Endometrial microvascular endothelial cells (primary cell): ENCODE measurements around the gene RPE65. TPM values are rescaled to one million over a fixed set of nuclear protein-coding genes. Genes with fewer than 3 reads are reported as not detected.
"Not testable (repeated sequence)": the region's sequence is repeated elsewhere in the genome, so short reads cannot be mapped to it uniquely, and the experiment has no call there.

Experiments
- in situ Hi-C: cut with HindIII; loops from 2 replicates; pipeline ENCODE4 v1.10.0; 2017; ENCODE audit warnings: low sequenced_read_pairs, low pct_unique_long_range_greater_than_20kb; ENCODE audit errors: inconsistent ontology term
- total RNA-seq: library from RNA; depleted of rRNA; stranded (reverse); fragments of >200 nt; gene quantifications from one replicate; pipeline ENCODE4 v1.2.3, GENCODE V29; 2015; ENCODE audit errors: inconsistent ontology term

RPE65 gene
- total RNA-seq: not detected

- in situ Hi-C loops: no loop called here
These were observed at the start of gene RPE65 for GRCh38 chr1:68449901-68450300. TSS of gene RPE65 (minus strand) at chr1:68449954. CDS start at chr1:68449905, 49 bp downstream.

- in situ Hi-C loops: no loop called here
These were observed 47.6 kb upstream of the RPE65 start for GRCh38 chr1:68497358-68497698.

- in situ Hi-C loops: no loop called here
These were observed 47.1 kb upstream of the RPE65 start, which contains the start of gene DEPDC1 for GRCh38 chr1:68496680-68497357. TSS of gene DEPDC1 (minus strand) at chr1:68497082. CDS start at chr1:68496999, 83 bp downstream.

- in situ Hi-C loops: no loop called here
These were observed 46.4 kb upstream of the RPE65 start for GRCh38 chr1:68495968-68496679.

- in situ Hi-C loops: no loop called here
These were observed 45.8 kb upstream of the RPE65 start for GRCh38 chr1:68495532-68495931.

GRCh38 chr1:68493193-68493592 lies 43.4 kb upstream of the RPE65 start:
- in situ Hi-C loops: no loop called here

GRCh38 chr1:68492255-68492654 lies 42.5 kb upstream of the RPE65 start:
- in situ Hi-C loops: not testable (repeated sequence)

GRCh38 chr1:68490046-68490651 lies 40.4 kb upstream of the RPE65 start:
- in situ Hi-C loops: no loop called here

- in situ Hi-C loops: no loop called here
These were observed 35.8 kb upstream of the RPE65 start for GRCh38 chr1:68485431-68486022.

- in situ Hi-C loops: no loop called here
These were observed 34.9 kb upstream of the RPE65 start for GRCh38 chr1:68484618-68485017.

GRCh38 chr1:68481041-68481440 lies 31.3 kb upstream of the RPE65 start:
- in situ Hi-C loops: no loop called here

GRCh38 chr1:68479501-68479900 lies 29.7 kb upstream of the RPE65 start:
- in situ Hi-C loops: no loop called here

- in situ Hi-C loops: no loop called here
These were observed 28.9 kb upstream of the RPE65 start for GRCh38 chr1:68478662-68479061.

- in situ Hi-C loops: not testable (repeated sequence)
These were observed 26.9 kb upstream of the RPE65 start for GRCh38 chr1:68476626-68477025.

GRCh38 chr1:68473060-68473459 lies 23.3 kb upstream of the RPE65 start:
- in situ Hi-C loops: no loop called here

- in situ Hi-C loops: no loop called here
These were observed 20.7 kb upstream of the RPE65 start for GRCh38 chr1:68470388-68470970.

- in situ Hi-C loops: no loop called here
These were observed 15.1 kb upstream of the RPE65 start for GRCh38 chr1:68464891-68465290.

GRCh38 chr1:68460935-68461334 lies 11.2 kb upstream of the RPE65 start:
- in situ Hi-C loops: no loop called here

- in situ Hi-C loops: no loop called here
These were observed 10.0 kb upstream of the RPE65 start for GRCh38 chr1:68459796-68460195.
